Right renal cortex interstitium (tissue), 3 donors: ENCODE results near the gene TTC16. TPM values are rescaled to one million over a fixed set of nuclear protein-coding genes. Genes with fewer than 3 reads are reported as not detected.

Experiments
- DNase-seq, 3 donors: peaks; one replicate each; pipeline ENCODE4 v3.0.0-alpha.2; 2013; ENCODE audit warnings: low read depth in 3 of 3, low spot score in 2 of 3
- polyA plus RNA-seq, 3 donors: library from polyadenylated mRNA; unstranded; fragments of 120-200 nt; gene quantifications; one replicate each; pipeline ENCODE4 v1.2.1, GENCODE V29; 2013; ENCODE audit not compliant: insufficient read length in 3 of 3

The TTC16 gene
- polyA plus RNA-seq, 3 donors: 0.14 to 0.26 (median 0.20) TPM

GRCh38 chr9:127694890-127695720, 20.8 kb upstream of the TTC16 start:
- DNase-seq: no peak

GRCh38 chr9:127697575-127697974, 18.3 kb upstream of the TTC16 start:
- no peak for DNase-seq

- DNase-seq: no peak
Measured at GRCh38 chr9:127698386-127698785, 17.5 kb upstream of the TTC16 start.

GRCh38 chr9:127698985-127699670, 16.8 kb upstream of the TTC16 start:
- DNase-seq: peak; percentile 86 to 92 (median 89)

- DNase-seq: no peak
Measured at GRCh38 chr9:127700140-127700539, 15.7 kb upstream of the TTC16 start.

- no peak for DNase-seq
Measured at GRCh38 chr9:127700594-127701255, 15.2 kb upstream of the TTC16 start.

DNA sequence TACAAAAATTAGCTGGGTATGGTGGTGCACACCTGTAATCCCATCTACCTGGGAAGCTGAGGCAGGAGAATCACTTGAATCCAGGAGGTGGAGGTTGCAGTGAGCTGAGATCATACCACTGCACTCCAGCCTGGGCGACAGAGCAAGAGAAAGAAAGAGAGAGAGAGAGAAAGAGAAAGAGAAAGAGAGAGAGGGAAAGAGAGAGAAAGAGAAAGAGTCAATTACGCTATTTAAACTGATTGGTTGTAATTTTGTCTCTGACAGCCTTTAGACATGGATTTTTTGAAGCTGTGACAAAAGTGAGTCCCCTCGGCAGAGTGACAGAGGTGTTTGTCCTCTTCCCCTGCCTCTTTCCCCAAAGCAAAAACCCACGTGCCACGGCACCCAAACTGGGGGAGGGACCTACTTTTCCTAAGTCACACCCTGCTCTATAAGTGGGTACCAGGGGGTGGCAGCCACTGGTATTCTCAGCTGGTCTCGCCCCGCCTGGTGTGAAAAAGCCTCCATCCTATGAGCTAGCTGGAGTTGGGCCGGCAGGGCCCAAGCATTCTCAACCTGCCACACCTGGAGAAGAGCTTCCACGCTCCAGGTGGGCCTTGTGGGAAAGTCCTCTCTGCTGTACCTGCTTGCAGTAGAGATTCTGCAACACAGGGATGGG, 12.5 kb upstream of the TTC16 start:
- no peak for DNase-seq

DNA sequence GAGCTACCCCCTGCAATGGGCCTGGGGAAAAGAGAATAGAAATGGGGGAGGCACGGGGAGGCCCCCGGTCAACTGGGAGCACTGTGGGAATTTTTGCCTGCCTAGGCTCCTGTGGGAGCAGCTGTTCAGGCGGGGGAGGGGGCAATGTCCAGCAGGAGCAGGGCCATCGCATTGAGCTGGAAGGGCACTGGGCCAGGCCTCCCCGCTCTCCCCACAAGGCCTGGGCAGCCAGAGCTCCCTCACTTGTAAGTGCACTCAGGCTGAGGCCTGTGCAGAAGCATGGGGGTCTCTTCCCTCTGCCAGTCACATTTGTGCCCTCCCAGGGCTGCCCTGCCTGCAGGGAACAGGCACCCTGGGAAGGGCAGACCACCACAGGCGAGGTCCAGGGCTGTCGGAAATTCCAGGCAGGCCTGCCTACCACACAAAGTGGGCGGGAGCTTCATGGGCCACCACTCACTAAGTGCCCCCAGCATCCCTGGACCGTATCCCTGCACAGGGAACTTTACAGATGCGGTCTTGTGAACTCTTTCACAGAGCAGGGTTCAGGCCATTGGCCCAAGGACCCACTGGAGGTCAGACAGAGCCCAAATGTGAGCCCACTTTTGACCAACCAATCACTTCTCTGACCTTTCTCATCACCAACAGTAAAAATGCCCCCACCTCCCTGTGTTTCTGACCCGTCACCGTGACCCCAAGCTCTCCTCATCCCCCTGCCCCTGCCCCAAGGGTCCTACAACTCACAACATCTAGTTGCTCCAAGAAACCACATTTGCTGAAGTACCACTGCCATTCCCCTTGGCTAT, 10.1 kb upstream of the TTC16 start:
- DNase-seq: no peak

GRCh38 chr9:127706836-127707241, 9.0 kb upstream of the TTC16 start, which contains the start of gene CFAP157:
TSS of gene CFAP157 (plus strand) at chr9:127706988. CDS start at chr9:127707032, 44 bp downstream.
- no peak for DNase-seq

GRCh38 chr9:127707766-127708165, 8.1 kb upstream of the TTC16 start:
- DNase-seq: no peak

DNA sequence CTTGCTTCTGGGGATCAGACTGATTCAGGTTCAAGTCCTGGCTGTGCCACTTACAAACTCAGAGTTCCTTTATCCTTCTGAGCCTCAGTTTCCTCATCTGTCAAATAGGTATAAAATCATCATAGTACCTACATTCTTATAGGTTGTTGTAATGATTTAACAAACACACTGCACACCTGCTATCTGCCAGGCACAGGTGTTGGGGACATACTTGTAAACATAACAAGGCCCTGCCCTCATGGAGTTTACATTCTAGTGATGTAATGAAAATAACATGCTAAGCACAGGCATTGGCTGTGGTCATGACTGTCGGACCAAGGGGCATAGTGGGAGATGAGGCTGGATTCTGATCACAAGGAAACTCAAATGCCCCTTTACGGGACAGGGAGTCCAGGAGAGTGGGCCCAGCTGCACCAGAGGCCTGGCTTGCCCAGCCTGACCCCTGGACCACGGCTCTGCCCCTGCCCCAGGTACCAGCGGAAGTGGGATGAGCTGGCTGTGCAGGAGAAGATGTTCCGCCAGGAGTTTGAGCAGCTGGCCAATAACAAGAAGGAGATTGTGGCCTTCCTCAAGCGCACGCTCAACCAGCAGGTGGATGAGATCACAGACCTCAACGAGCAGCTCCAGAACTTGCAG, 6.8 kb upstream of the TTC16 start:
- no peak for DNase-seq

- DNase-seq: no peak
Measured at GRCh38 chr9:127710204-127710783, 5.6 kb upstream of the TTC16 start.

DNA sequence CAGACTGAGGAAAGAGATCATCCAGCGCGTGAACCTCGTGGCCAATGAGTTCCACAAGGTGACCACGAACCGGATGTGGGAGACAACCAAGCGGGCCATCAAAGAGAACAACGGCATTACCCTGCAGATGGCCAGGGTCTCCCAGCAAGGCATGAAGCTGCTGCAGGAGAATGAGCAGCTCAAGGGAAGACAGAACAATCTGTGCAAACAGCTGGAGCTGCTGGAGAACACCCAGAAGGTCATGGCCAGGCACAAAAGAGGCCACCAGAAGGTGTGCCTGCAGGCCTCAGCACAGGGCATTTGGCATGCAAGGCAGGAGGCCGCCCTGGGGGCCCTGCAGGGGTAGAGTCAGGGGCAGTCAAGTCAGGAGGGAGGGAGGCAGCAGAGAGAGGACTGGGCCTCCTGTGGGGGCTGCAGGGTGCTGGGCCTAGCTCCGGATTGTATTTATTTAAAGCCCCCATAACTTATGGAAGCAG, 4.6 kb upstream of the TTC16 start:
- DNase-seq: no peak

DNA sequence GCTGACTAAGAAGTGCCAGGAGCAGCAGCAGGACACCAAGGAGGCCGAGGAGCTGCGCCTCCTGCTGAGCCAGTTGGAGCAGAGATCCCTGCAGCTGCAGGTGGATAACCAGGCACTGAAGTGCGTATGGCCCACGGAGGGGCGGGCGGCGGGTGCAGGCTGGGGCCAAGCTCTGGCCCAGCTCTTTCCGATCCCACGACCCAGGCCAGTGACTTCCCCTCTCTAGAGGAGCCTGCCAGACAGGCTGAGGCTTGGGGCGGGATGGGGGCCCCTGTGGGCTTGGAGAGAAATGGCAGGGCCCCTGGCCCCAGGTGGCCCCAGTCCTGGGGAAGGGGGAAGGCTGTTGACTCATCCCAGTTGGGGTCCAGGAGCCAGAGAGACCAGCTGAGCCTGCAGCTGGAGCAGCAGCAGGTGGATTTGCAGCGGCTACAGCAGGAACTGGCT, 4.0 kb upstream of the TTC16 start:
- DNase-seq: no peak

DNA sequence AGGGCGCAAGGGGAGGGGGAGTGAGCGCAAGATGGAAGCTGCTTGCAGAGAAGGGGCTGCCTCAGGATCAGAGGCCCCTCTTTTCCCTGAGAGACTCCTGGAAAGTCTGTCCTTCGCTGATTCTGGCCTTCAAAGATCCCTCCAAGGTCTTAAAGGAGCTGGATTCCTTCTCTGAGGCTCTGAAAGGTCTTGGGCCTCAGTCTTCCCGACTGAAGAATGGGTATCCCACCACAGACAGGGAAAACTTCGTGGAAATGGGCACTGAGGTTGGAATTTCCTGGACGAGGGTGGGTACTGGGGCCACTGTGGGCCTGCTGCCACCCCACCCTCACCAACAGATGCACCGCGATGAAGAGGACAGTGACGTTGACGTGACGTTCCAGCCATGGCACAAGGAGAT, 3.5 kb upstream of the TTC16 start:
- DNase-seq: no peak

GRCh38 chr9:127712867-127713266, 3.0 kb upstream of the TTC16 start:
- no peak for DNase-seq

DNA sequence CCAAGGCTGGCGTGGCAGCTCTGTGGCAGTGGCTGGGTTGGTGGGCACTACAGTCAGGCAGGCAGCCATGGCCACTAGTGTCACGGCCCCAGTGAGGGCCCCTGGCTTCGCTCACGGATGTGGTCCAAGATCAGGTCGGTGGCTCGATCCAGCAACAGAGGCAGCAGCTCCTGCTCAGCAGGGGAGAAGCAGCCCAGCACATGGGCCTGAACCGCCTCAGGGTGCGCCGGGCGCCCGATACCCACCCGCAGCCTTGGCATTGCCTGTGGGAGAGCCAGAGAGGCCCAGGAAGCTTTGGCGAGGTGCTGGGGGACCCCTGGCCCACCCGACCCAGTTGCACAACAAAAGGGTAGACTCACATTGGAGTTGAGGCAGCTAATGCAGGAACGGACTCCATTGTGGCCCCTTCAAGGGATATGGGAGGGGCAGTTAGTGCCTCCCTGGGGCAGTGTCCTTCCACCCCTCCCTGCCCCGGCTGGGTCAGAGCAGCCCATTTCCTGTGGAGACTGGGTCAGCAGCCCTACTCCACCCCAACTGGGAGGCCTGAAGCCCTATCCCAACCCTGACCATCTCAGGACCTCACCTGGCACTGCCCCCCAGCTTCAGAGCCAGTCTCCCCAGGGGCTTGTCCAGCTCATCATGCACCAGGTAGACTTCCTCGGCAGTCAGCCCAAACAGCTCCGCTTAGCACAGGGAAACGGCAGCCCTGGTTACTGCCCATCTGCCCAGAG, 1.7 kb upstream of the TTC16 start:
- no peak for DNase-seq

DNA sequence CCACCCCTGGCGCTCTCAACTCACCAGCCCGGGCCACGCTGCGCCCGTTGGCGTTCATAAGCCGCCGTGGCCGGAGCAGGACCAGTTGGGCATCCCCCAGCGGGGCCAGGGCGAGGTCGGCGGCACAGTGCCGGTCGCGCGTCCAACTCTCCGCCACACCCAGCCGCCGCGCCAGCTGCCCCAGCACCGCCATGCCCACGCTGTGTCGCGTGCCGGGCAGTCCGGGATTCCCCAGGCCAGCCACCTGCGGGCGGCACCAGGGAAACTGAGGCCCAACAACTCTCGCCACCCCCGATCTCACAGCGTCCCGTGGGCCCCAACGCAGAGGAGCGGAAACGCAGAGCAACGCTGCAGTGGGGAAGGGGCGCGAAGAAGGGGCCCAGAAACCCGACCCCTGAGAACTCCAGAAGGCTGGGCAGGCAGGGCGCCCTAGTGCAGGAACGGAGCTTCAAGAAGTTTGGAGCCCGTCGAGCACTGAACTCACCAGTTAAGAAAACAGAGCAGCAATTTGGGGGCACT, 869 bp upstream of the TTC16 start:
- DNase-seq: no peak
